HEK293 (cell line): ENCODE data around the gene ABCA7.

Experiments used
- AEBP2 ChIP-seq: fragments of 450-650 bp; formaldehyde crosslinking; IDR thresholded peaks from 2 replicates; pipeline ENCODE4 v1.5.1; 2016; ENCODE audit warnings: missing biosample characterization, missing genetic modification characterization, borderline replicate concordance
- REPIN1 ChIP-seq: fragments of 450-650 bp; formaldehyde crosslinking; IDR thresholded peaks from 2 replicates; pipeline ENCODE4 v1.5.1; 2017; ENCODE audit warnings: missing biosample characterization, missing genetic modification characterization, low read depth
- SP7 ChIP-seq: fragments of 450-650 bp; formaldehyde crosslinking; IDR thresholded peaks from 2 replicates; pipeline ENCODE4 v1.5.1; 2016; ENCODE audit warnings: missing biosample characterization, missing genetic modification characterization
- ZBTB11 ChIP-seq: fragments of 450-650 bp; formaldehyde crosslinking; conservative IDR thresholded peaks from 2 replicates; pipeline ENCODE4 v1.5.1; 2016; ENCODE audit warnings: low read depth, missing biosample characterization, missing genetic modification characterization
- ZBTB8A ChIP-seq: fragments of 450-650 bp; formaldehyde crosslinking; IDR thresholded peaks from 2 replicates; pipeline ENCODE4 v1.5.1; 2016; ENCODE audit warnings: missing biosample characterization, missing genetic modification characterization
- ZEB2 ChIP-seq: fragments of 450-650 bp; formaldehyde crosslinking; IDR thresholded peaks from 2 replicates; pipeline ENCODE4 v1.5.1; 2016; ENCODE audit warnings: missing biosample characterization, missing genetic modification characterization
- ZFP37 ChIP-seq: fragments of 450-650 bp; formaldehyde crosslinking; IDR thresholded peaks from 2 replicates; pipeline ENCODE4 v1.5.1; 2016; ENCODE audit warnings: missing biosample characterization, missing genetic modification characterization
- ZNF112 ChIP-seq: fragments of 450-650 bp; formaldehyde crosslinking; IDR thresholded peaks from 2 replicates; pipeline ENCODE4 v1.5.0; 2017; ENCODE audit warnings: missing biosample characterization, missing genetic modification characterization
- ZNF138 ChIP-seq: fragments of 450-650 bp; formaldehyde crosslinking; IDR thresholded peaks from 2 replicates; pipeline ENCODE4 v1.5.1; 2016; ENCODE audit warnings: missing biosample characterization, missing genetic modification characterization, borderline replicate concordance
- ZNF169 ChIP-seq: fragments of 450-650 bp; formaldehyde crosslinking; IDR thresholded peaks from 2 replicates; pipeline ENCODE4 v1.5.1; 2016; ENCODE audit warnings: missing biosample characterization, missing genetic modification characterization
- ZNF184 ChIP-seq: fragments of 450-650 bp; IDR thresholded peaks from 2 replicates; pipeline ENCODE4 v1.5.1; 2018; ENCODE audit warnings: missing biosample characterization, mild to moderate bottlenecking, missing genetic modification characterization
- ZNF223 ChIP-seq: fragments of 450-650 bp; formaldehyde crosslinking; IDR thresholded peaks from 2 replicates; pipeline ENCODE4 v1.5.1; 2016; ENCODE audit warnings: missing biosample characterization, missing genetic modification characterization
- ZNF404 ChIP-seq: fragments of 450-650 bp; formaldehyde crosslinking; IDR thresholded peaks from 2 replicates; pipeline ENCODE4 v1.5.1; 2017; ENCODE audit warnings: missing biosample characterization, missing genetic modification characterization
- ZNF473 ChIP-seq: fragments of 450-650 bp; formaldehyde crosslinking; IDR thresholded peaks from 2 replicates; pipeline ENCODE4 v1.5.1; 2017; ENCODE audit warnings: missing biosample characterization, missing genetic modification characterization
- ZNF549 ChIP-seq: fragments of 450-650 bp; IDR thresholded peaks from 2 replicates; pipeline ENCODE4 v1.5.1; 2018; ENCODE audit warnings: missing biosample characterization, missing genetic modification characterization, mild to moderate bottlenecking, inconsistent platforms, moderate library complexity
- ZNF558 ChIP-seq: fragments of 450-650 bp; formaldehyde crosslinking; IDR thresholded peaks from 2 replicates; pipeline ENCODE4 v1.5.1; 2016; ENCODE audit warnings: missing biosample characterization, missing genetic modification characterization
- ZNF670 ChIP-seq: fragments of 450-650 bp; formaldehyde crosslinking; IDR thresholded peaks from 2 replicates; pipeline ENCODE4 v1.5.1; 2016; ENCODE audit warnings: missing biosample characterization, missing genetic modification characterization, low read depth
- ZNF768 ChIP-seq: fragments of 450-650 bp; formaldehyde crosslinking; IDR thresholded peaks from 2 replicates; pipeline ENCODE4 v1.5.1; 2018; ENCODE audit warnings: missing biosample characterization, mild to moderate bottlenecking, missing genetic modification characterization
- TF ChIP-seq, protein P1 (sequence below): fragments of 450-650 bp; formaldehyde crosslinking; IDR thresholded peaks from 2 replicates; pipeline ENCODE4 v1.5.1; 2016; ENCODE audit warnings: missing biosample characterization, missing genetic modification characterization
- TF ChIP-seq, protein P2 (sequence below): fragments of 450-650 bp; formaldehyde crosslinking; IDR thresholded peaks from 2 replicates; pipeline ENCODE4 v1.5.1; 2016; ENCODE audit warnings: missing biosample characterization, missing genetic modification characterization
- TF ChIP-seq, protein P3 (sequence below): fragments of 450-650 bp; formaldehyde crosslinking; IDR thresholded peaks from 2 replicates; pipeline ENCODE4 v1.5.1; 2016; ENCODE audit warnings: missing biosample characterization, missing genetic modification characterization, borderline replicate concordance
- TF ChIP-seq, protein P4 (sequence below): fragments of 450-650 bp; formaldehyde crosslinking; IDR thresholded peaks from 2 replicates; pipeline ENCODE4 v1.5.1; 2016; ENCODE audit warnings: missing biosample characterization, missing genetic modification characterization
- TF ChIP-seq, protein P5 (sequence below): fragments of 450-650 bp; formaldehyde crosslinking; IDR thresholded peaks from 2 replicates; pipeline ENCODE4 v1.5.1; 2016; ENCODE audit warnings: missing biosample characterization, missing genetic modification characterization

ABCA7 gene

GRCh38 chr19:1025960-1026782 lies 13.7 kb upstream of the ABCA7 start, which contains the start of gene CNN2 (continued):
- TF ChIP-seq ZNF223 (no peak), ZNF169 (no peak), ZNF670 (no peak), ZNF404 (tag by site-specific recombination) (no peak), REPIN1 (tag by site-specific recombination) (no peak), SP7 (tag by site-specific recombination) (0 out of 2 replicates have a peak, but pooled peaks have one; percentile 6), ZBTB11 (tag by site-specific recombination) (no peak), AEBP2 (no peak), ZFP37 (no peak), ZNF549 (tag by site-specific recombination) (no peak), ZNF112 (tag by site-specific recombination) (no peak), ZNF138 (tag by site-specific recombination) (no peak), ZNF184 (tag by site-specific recombination) (no peak), ZNF768 (tag by site-specific recombination) (no peak), ZBTB8A (peak; percentile 58; the same call in 1 of the 2 replicates), ZNF558 (tag by site-specific recombination) (no peak), ZEB2 (tag by site-specific recombination) (0 out of 2 replicates have a peak, but pooled peaks have one; percentile 49), ZNF473 (tag by site-specific recombination) (no peak)
- TF ChIP-seq, protein P1, sequence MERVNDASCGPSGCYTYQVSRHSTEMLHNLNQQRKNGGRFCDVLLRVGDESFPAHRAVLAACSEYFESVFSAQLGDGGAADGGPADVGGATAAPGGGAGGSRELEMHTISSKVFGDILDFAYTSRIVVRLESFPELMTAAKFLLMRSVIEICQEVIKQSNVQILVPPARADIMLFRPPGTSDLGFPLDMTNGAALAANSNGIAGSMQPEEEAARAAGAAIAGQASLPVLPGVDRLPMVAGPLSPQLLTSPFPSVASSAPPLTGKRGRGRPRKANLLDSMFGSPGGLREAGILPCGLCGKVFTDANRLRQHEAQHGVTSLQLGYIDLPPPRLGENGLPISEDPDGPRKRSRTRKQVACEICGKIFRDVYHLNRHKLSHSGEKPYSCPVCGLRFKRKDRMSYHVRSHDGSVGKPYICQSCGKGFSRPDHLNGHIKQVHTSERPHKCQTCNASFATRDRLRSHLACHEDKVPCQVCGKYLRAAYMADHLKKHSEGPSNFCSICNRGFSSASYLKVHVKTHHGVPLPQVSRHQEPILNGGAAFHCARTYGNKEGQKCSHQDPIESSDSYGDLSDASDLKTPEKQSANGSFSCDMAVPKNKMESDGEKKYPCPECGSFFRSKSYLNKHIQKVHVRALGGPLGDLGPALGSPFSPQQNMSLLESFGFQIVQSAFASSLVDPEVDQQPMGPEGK (tag by site-specific recombination), result peak; percentile 85
- TF ChIP-seq, protein P2, sequence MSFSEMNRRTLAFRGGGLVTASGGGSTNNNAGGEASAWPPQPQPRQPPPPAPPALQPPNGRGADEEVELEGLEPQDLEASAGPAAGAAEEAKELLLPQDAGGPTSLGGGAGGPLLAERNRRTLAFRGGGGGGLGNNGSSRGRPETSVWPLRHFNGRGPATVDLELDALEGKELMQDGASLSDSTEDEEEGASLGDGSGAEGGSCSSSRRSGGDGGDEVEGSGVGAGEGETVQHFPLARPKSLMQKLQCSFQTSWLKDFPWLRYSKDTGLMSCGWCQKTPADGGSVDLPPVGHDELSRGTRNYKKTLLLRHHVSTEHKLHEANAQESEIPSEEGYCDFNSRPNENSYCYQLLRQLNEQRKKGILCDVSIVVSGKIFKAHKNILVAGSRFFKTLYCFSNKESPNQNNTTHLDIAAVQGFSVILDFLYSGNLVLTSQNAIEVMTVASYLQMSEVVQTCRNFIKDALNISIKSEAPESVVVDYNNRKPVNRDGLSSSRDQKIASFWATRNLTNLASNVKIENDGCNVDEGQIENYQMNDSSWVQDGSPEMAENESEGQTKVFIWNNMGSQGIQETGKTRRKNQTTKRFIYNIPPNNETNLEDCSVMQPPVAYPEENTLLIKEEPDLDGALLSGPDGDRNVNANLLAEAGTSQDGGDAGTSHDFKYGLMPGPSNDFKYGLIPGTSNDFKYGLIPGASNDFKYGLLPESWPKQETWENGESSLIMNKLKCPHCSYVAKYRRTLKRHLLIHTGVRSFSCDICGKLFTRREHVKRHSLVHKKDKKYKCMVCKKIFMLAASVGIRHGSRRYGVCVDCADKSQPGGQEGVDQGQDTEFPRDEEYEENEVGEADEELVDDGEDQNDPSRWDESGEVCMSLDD (tag by site-specific recombination), result no peak
- TF ChIP-seq, protein P3, sequence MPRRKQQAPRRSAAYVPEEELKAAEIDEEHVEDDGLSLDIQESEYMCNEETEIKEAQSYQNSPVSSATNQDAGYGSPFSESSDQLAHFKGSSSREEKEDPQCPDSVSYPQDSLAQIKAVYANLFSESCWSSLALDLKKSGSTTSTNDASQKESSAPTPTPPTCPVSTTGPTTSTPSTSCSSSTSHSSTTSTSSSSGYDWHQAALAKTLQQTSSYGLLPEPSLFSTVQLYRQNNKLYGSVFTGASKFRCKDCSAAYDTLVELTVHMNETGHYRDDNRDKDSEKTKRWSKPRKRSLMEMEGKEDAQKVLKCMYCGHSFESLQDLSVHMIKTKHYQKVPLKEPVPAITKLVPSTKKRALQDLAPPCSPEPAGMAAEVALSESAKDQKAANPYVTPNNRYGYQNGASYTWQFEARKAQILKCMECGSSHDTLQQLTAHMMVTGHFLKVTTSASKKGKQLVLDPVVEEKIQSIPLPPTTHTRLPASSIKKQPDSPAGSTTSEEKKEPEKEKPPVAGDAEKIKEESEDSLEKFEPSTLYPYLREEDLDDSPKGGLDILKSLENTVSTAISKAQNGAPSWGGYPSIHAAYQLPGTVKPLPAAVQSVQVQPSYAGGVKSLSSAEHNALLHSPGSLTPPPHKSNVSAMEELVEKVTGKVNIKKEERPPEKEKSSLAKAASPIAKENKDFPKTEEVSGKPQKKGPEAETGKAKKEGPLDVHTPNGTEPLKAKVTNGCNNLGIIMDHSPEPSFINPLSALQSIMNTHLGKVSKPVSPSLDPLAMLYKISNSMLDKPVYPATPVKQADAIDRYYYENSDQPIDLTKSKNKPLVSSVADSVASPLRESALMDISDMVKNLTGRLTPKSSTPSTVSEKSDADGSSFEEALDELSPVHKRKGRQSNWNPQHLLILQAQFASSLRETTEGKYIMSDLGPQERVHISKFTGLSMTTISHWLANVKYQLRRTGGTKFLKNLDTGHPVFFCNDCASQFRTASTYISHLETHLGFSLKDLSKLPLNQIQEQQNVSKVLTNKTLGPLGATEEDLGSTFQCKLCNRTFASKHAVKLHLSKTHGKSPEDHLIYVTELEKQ (tag by site-specific recombination), result no peak
- TF ChIP-seq, protein P4, sequence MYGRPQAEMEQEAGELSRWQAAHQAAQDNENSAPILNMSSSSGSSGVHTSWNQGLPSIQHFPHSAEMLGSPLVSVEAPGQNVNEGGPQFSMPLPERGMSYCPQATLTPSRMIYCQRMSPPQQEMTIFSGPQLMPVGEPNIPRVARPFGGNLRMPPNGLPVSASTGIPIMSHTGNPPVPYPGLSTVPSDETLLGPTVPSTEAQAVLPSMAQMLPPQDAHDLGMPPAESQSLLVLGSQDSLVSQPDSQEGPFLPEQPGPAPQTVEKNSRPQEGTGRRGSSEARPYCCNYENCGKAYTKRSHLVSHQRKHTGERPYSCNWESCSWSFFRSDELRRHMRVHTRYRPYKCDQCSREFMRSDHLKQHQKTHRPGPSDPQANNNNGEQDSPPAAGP (tag by site-specific recombination), result no peak
- TF ChIP-seq, protein P5, sequence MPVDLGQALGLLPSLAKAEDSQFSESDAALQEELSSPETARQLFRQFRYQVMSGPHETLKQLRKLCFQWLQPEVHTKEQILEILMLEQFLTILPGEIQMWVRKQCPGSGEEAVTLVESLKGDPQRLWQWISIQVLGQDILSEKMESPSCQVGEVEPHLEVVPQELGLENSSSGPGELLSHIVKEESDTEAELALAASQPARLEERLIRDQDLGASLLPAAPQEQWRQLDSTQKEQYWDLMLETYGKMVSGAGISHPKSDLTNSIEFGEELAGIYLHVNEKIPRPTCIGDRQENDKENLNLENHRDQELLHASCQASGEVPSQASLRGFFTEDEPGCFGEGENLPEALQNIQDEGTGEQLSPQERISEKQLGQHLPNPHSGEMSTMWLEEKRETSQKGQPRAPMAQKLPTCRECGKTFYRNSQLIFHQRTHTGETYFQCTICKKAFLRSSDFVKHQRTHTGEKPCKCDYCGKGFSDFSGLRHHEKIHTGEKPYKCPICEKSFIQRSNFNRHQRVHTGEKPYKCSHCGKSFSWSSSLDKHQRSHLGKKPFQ (tag by site-specific recombination), result no peak
